Glutamatergic neuron (in vitro differentiated cells): ENCODE measurements around the gene CNDP2. TPM values are rescaled to one million over a fixed set of nuclear protein-coding genes. Genes with fewer than 3 reads are reported as not detected.

Source experiments
- DNase-seq: peaks from one replicate; pipeline ENCODE4 v3.0.0; 2022
- H3K27ac Mint-ChIP-seq: one replicate; pipeline ENCODE4 v1.8.0; 2020; ENCODE audit warnings: mild to moderate bottlenecking, mixed read lengths, inconsistent platforms; ENCODE audit not compliant: unreplicated experiment
- H3K27me3 Mint-ChIP-seq: one replicate; pipeline ENCODE4 v1.8.0; 2020; ENCODE audit warnings: mild to moderate bottlenecking, moderate library complexity, mixed read lengths, inconsistent platforms; ENCODE audit not compliant: unreplicated experiment
- H3K36me3 Mint-ChIP-seq: one replicate; pipeline ENCODE4 v1.8.0; 2020; ENCODE audit warnings: mild to moderate bottlenecking, mixed read lengths, inconsistent platforms; ENCODE audit not compliant: unreplicated experiment
- H3K4me1 Mint-ChIP-seq: one replicate; pipeline ENCODE4 v1.8.0; 2020; ENCODE audit warnings: mild to moderate bottlenecking, low read depth, mixed read lengths, inconsistent platforms; ENCODE audit not compliant: unreplicated experiment
- H3K4me3 Mint-ChIP-seq: one replicate; pipeline ENCODE4 v1.8.0; 2020; ENCODE audit warnings: mild to moderate bottlenecking, mixed read lengths, inconsistent platforms; ENCODE audit not compliant: unreplicated experiment
- H3K9me3 Mint-ChIP-seq: one replicate; pipeline ENCODE4 v1.8.0; 2020; ENCODE audit warnings: mild to moderate bottlenecking, moderate library complexity, mixed read lengths, inconsistent platforms; ENCODE audit not compliant: unreplicated experiment
- CTCF ChIP-seq: fragments of 200-600 bp; sonication (generic); IDR thresholded peaks from one replicate; pipeline ENCODE4 v1.5.0; 2021; ENCODE audit not compliant: partially characterized antibody, unreplicated experiment
- total RNA-seq: library from RNA; stranded (reverse); fragmentation: NEBNext Ultra II Directional; extraction: Animal tissue kit (Norgen Biotek cat#: 25700); gene quantifications from one replicate; pipeline ENCODE4 v1.2.1, GENCODE V29; 2021; ENCODE audit not compliant: unreplicated experiment

Gene CNDP2
- total RNA-seq, 1 donor from 2014 or later: 123 TPM

DNA sequence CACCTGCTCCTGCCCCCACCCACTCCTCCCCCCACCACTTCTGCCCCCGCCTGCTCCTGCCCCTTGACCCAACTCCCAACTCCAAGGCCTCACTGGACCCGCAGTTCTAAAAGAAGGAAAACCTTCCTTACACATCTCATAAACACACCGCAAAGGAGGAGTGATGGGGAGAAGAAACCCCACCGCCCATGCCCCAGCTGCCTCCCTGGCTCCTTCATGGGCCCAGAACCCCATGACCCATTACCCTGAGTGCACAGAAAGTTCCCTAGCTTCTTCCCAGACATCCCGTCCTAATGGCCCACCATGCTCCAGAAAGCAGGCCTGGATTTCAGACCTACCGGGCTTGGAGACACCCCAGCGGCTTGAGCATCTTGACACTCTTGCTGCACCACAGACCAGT lies 17.8 kb upstream of the CNDP2 start:
- Mint-ChIP-seq H3K36me3 (no peaks in the 10 kb centered on the region), H3K27ac (no peak overlapping the region), H3K4me1 (no peaks in the 10 kb centered on the region), H3K9me3 (peaks cover 3% of the 10 kb centered on the region), H3K4me3 (no peak overlapping the region), H3K27me3 (no peaks in the 10 kb centered on the region)
- no peak for TF ChIP-seq CTCF
- DNase-seq: no peak

GRCh38 chr18:74478880-74479279 lies 17.3 kb upstream of the CNDP2 start:
- H3K27me3 Mint-ChIP-seq: no peaks in the 10 kb centered on the region
- DNase-seq: no peak
- no peak for TF ChIP-seq CTCF
- no peak overlapping the region for H3K4me3 Mint-ChIP-seq
- no peak overlapping the region for H3K27ac Mint-ChIP-seq
- H3K36me3 Mint-ChIP-seq: no peaks in the 10 kb centered on the region
- peaks cover 3% of the 10 kb centered on the region for H3K9me3 Mint-ChIP-seq
- H3K4me1 Mint-ChIP-seq: no peaks in the 10 kb centered on the region

DNA sequence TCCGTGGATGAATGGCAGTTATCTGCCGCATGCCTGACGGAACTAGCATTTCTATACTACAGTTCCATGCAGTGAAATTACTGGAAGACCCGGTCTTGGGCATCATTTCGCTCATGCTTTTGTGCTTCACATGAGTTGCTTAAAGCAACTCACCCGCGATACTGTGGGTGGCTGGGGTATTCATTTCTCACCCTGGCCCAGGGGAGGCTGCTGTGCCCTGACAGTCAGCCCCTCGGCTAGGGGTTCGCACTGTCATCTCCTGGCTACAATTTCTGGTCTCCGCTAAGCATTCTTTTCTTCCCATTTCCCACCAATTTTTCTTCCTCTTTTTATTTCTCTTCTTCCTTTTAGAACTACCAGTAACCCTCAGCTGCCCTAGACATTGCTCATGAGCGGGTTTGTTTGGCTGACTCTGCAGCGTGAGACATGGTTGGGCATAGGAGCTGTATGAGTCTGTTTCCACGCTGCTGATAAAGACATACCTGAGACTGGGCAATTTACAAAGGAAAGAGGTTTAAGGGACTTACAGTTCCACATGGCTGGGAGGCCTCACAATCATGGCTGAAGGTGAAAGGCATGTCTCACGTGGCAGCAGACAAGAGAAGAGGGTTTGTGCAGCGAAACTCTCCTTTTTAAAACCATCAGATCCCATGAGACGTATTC lies 16.5 kb upstream of the CNDP2 start:
- H3K27ac Mint-ChIP-seq: no peak overlapping the region

GRCh38 chr18:74480149-74480651 lies 16.0 kb upstream of the CNDP2 start:
- no peak for DNase-seq
- Mint-ChIP-seq H3K27me3 (no peaks in the 10 kb centered on the region), H3K9me3 (peaks cover 3% of the 10 kb centered on the region), H3K27ac (no peak overlapping the region), H3K36me3 (no peaks in the 10 kb centered on the region), H3K4me3 (no peak overlapping the region), H3K4me1 (no peaks in the 10 kb centered on the region)
- no peak for TF ChIP-seq CTCF

More for the DNA sequence above, 16.5 kb upstream of the CNDP2 start:
- no peak for TF ChIP-seq CTCF
- Mint-ChIP-seq H3K36me3 (no peaks in the 10 kb centered on the region), H3K9me3 (peaks cover 3% of the 10 kb centered on the region), H3K27me3 (no peaks in the 10 kb centered on the region), H3K4me3 (no peak overlapping the region), H3K4me1 (no peaks in the 10 kb centered on the region)
- no peak for DNase-seq

DNA sequence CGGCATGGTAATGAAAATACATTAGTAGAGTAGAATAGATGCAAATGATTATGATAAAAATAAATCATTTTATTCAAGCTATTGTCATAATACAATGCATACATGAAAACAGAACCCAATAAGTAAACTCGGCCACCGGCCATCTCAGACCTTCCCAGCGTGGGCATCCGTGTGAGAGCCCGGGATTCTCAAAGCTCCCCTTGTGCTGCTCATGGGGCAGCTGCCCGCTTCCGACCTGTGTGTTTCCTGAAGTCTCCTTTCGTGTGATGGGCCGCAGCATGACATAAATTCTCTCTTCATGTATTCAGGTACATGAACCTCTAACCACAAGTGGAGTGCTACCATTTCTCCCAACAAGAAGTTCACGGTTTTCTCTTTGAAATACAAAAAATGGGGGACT lies 13.5 kb upstream of the CNDP2 start:
- DNase-seq: no peak
- no peak overlapping the region for H3K27ac Mint-ChIP-seq
- H3K9me3 Mint-ChIP-seq: peaks cover 7% of the 10 kb centered on the region
- TF ChIP-seq CTCF: no peak
- peaks cover 11% of the 10 kb centered on the region for H3K4me1 Mint-ChIP-seq
- no peaks in the 10 kb centered on the region for H3K27me3 Mint-ChIP-seq
- H3K36me3 Mint-ChIP-seq: no peaks in the 10 kb centered on the region
- H3K4me3 Mint-ChIP-seq: no peak overlapping the region
